GM12878 (cell line): ENCODE data around the gene LIN7A. TPM values are rescaled to one million over a fixed set of nuclear protein-coding genes. Genes with fewer than 3 reads are reported as not detected.

ENCODE experiments used
- ATAC-seq: fragments of 200-7000 bp; cut with Tn5 transposase; 3 replicates; pipeline ENCODE4 v1.9.1; 2020; ENCODE audit warnings: mild to moderate bottlenecking, moderate library complexity
- BruUV-seq: library from RNA; stranded (reverse); fragments of 400-500 nt; replicated peaks from 2 replicates; lab custom pipeline; 2021; lab: Mats Ljungman, UMichigan
- CTCF ChIA-PET: fragments of 300-600 bp; sonication (Branson Sonifier 250); formaldehyde crosslinking; extraction: SDS; loops from one replicate; lab custom pipeline; 2021; ENCODE audit warnings: inconsistent platforms; lab: Yijun Ruan, JAX
- POLR2A ChIA-PET: fragments of 350-600 bp; formaldehyde crosslinking; extraction: SDS; loops from one replicate; lab custom pipeline; 2021; ENCODE audit warnings: inconsistent platforms; lab: Charles Lee
- RAD21 ChIA-PET: fragments of 300-600 bp; sonication (Branson Sonifier 250); formaldehyde crosslinking; loops from one replicate; lab custom pipeline; 2023; ENCODE audit warnings: antibody characterized with exemption; ENCODE audit not compliant: unreplicated experiment; lab: Charles Lee
- SMC1A ChIA-PET: fragments of 300-600 bp; sonication (Branson Sonifier 250); formaldehyde crosslinking; loops from one replicate; lab custom pipeline; 2023; ENCODE audit not compliant: unreplicated experiment, uncharacterized antibody; lab: Charles Lee
- DNase-seq: peaks from one replicate; pipeline ENCODE4 v3.0.0-alpha.2; 2011; ENCODE audit warnings: low read depth, low spot score
- FAIRE-seq: peaks from 3 replicates; lab custom pipeline; 2011; peaks lifted over from hg19 to GRCh38; lab: Jason Lieb, UNC
- H2AFZ ChIP-seq: 2 replicates; pipeline ENCODE4 v1.6.0; 2011; ENCODE audit warnings: low read depth, low read length, control low read depth; ENCODE audit not compliant: control insufficient read depth
- H3K27ac ChIP-seq: 2 replicates; pipeline ENCODE4 v1.5.1; 2011; ENCODE audit warnings: control low read depth; ENCODE audit not compliant: control insufficient read depth, insufficient read depth
- H3K27me3 ChIP-seq, 2 experiments: replicated peaks in 1 of 2; 2 replicates each; pipeline versions ENCODE4 v1.6.0 to v1.6.1; 2011; ENCODE audit warnings: low read length in 1 of 2; ENCODE audit not compliant: control insufficient read depth in 2 of 2, insufficient read depth in 2 of 2
- H3K36me3 ChIP-seq, 2 experiments: 2 replicates each; pipeline ENCODE4 v1.5.1; 2011; ENCODE audit warnings: low read length in 1 of 2; ENCODE audit not compliant: control insufficient read depth in 2 of 2, insufficient read depth in 2 of 2
- H3K4me1 ChIP-seq: 2 replicates; pipeline ENCODE4 v1.6.1; 2011; ENCODE audit warnings: mild to moderate bottlenecking, low read length, moderate library complexity, mixed read lengths; ENCODE audit not compliant: control insufficient read depth, insufficient read depth
- H3K4me2 ChIP-seq: 2 replicates; pipeline ENCODE4 v1.6.0; 2011; ENCODE audit warnings: control low read depth; ENCODE audit not compliant: control insufficient read depth, insufficient read depth
- H3K4me3 ChIP-seq: fragments of 200-600 bp; sonication (generic); 2 replicates; pipeline ENCODE4 v1.5.1; 2016
- H3K79me2 ChIP-seq: 2 replicates; pipeline ENCODE4 v1.6.0; 2011; ENCODE audit warnings: low read length; ENCODE audit not compliant: control insufficient read depth, insufficient read depth
- H3K9ac ChIP-seq: 2 replicates; pipeline ENCODE4 v1.8.0; 2011; ENCODE audit warnings: low read length, control low read depth, mixed read lengths; ENCODE audit not compliant: control insufficient read depth, insufficient read depth
- H3K9me3 ChIP-seq: replicated peaks from 3 replicates; pipeline ENCODE4 v1.5.1; 2011; ENCODE audit warnings: mild to moderate bottlenecking, low read length; ENCODE audit not compliant: control insufficient read depth, insufficient read depth
- H4K20me1 ChIP-seq: 2 replicates; pipeline ENCODE4 v1.6.0; 2011; ENCODE audit not compliant: control insufficient read depth, insufficient read depth
- CHD2 ChIP-seq: IDR thresholded peaks from 2 replicates; pipeline ENCODE4 v1.6.1; 2011; ENCODE audit warnings: low read depth, low read length, improper control_type of control experiment, borderline replicate concordance
- EGR1 ChIP-seq, 2 experiments: IDR thresholded peaks; 1 replicate in 1 of 2; 2 replicates in 1 of 2; pipeline ENCODE4 v1.6.1; 2011 to 2012; ENCODE audit warnings: low read depth in 2 of 2, low read length in 2 of 2, borderline replicate concordance in 1 of 2, mild to moderate bottlenecking in 1 of 2, moderate library complexity in 1 of 2
- IRF4 ChIP-seq: IDR thresholded peaks from 2 replicates; pipeline ENCODE4 v1.6.1; 2011; ENCODE audit warnings: low read depth, low read length
- KAT2A ChIP-seq: conservative IDR thresholded peaks from 2 replicates; pipeline ENCODE4 v1.6.1; 2011; ENCODE audit warnings: low read depth, low read length; ENCODE audit not compliant: control insufficient read depth
- TARDBP ChIP-seq: IDR thresholded peaks from 2 replicates; pipeline ENCODE4 v1.6.1; 2016; ENCODE audit warnings: borderline replicate concordance
- WRNIP1 ChIP-seq: IDR thresholded peaks from 2 replicates; pipeline ENCODE4 v1.6.1; 2011; ENCODE audit warnings: low read depth, low read length, improper control_type of control experiment, borderline replicate concordance
- ZNF207 ChIP-seq: fragments of 450-650 bp; IDR thresholded peaks from 2 replicates; pipeline ENCODE4 v1.6.1; 2014; ENCODE audit warnings: antibody characterized with exemption, mild to moderate bottlenecking, borderline replicate concordance
- ZNF217 ChIP-seq: fragments of 450-650 bp; IDR thresholded peaks from 2 replicates; pipeline ENCODE4 v1.6.1; 2017; ENCODE audit warnings: antibody characterized with exemption, mild to moderate bottlenecking
- ZNF24 ChIP-seq: fragments of 450-650 bp; IDR thresholded peaks from 2 replicates; pipeline ENCODE4 v1.6.1; 2017; ENCODE audit warnings: antibody characterized with exemption, mild to moderate bottlenecking
- ZNF622 ChIP-seq: fragments of 450-650 bp; IDR thresholded peaks from 2 replicates; pipeline ENCODE4 v1.6.1; 2017; ENCODE audit warnings: mild to moderate bottlenecking, inconsistent platforms
- WGBS: methylation state at CpG from one replicate; pipeline ENCODE4 v1.1.6; 2016; ENCODE audit warnings: low lambda C conversion rate; ENCODE audit not compliant: insufficient replicate concordance, insufficient coverage; ENCODE audit errors: missing lambda C conversion rate; 5-methylcytosine and 5-hydroxymethylcytosine counted together
- in situ Hi-C: fragments of 300-500 bp; cut with MboI; formaldehyde crosslinking; loops from 9 replicates; pipeline ENCODE4 v1.14.3; 2018; ENCODE audit warnings: mixed read lengths
- intact Hi-C: fragments of 100-400 bp; cut with micrococcal nuclease; formaldehyde crosslinking; loops from one replicate; pipeline ENCODE4 v1.14.2; 2022; ENCODE audit not compliant: unreplicated experiment
- polyA plus RNA-seq, 11 experiments: library from polyadenylated mRNA; depleted of rRNA in 4 of 11; unstranded in 6 of 11; stranded (reverse) in 5 of 11; fragments of >200 nt; fragmentation: Nextera tagmentation in 4 of 11; fragmentation: Illumina TruSeq in 1 of 11; extraction: Ambion mirVana in 4 of 11; extraction: Trizol in 1 of 11; gene quantifications; 1 replicate in 1 of 11; 2 replicates in 10 of 11; pipeline versions ENCODE4 v1.2.1 to v1.2.3, GENCODE V29; 2011 to 2016; ENCODE audit warnings: inconsistent platforms in 2 of 11, missing spikeins in 2 of 11, low read depth in 1 of 11
- total RNA-seq, 4 experiments: library from RNA; depleted of rRNA in 3 of 4; stranded (reverse); fragments of >200 nt in 3 of 4; fragmentation: Illumina TruSeq in 1 of 4; extraction: Trizol in 1 of 4; gene quantifications; 2 replicates each; pipeline versions ENCODE4 v1.2.1 to v1.2.3, GENCODE V29; 2013 to 2021
- TF ChIP-seq, protein P1 (sequence below): fragments of 450-650 bp; IDR thresholded peaks from 2 replicates; pipeline ENCODE4 v1.6.1; 2017; ENCODE audit warnings: mild to moderate bottlenecking, low read depth, inconsistent platforms; ENCODE audit not compliant: poor library complexity, severe bottlenecking
- TF ChIP-seq, protein P2 (sequence below): fragments of 450-650 bp; IDR thresholded peaks from 2 replicates; pipeline ENCODE4 v1.6.1; 2018; ENCODE audit warnings: borderline replicate concordance, mild to moderate bottlenecking; ENCODE audit not compliant: partially characterized antibody
- TF ChIP-seq, protein P3 (sequence below): fragments of 450-650 bp; formaldehyde crosslinking; IDR thresholded peaks from 2 replicates; pipeline ENCODE4 v1.4.0; 2020; ENCODE audit warnings: mild to moderate bottlenecking, moderate library complexity
- TF ChIP-seq, protein P4 (sequence below): fragments of 150-350 bp; IDR thresholded peaks from 2 replicates; pipeline ENCODE4 v1.6.1; 2014; ENCODE audit warnings: mild to moderate bottlenecking, low read depth, low read length

The LIN7A gene
- total and polyA plus RNA-seq, 10 of the 15 experiments (the other 5 are each of a cell fraction or from before 2014, with no cell fraction given): 0.04 to 0.93 (median 0.35) TPM; not detected in 1

DNA sequence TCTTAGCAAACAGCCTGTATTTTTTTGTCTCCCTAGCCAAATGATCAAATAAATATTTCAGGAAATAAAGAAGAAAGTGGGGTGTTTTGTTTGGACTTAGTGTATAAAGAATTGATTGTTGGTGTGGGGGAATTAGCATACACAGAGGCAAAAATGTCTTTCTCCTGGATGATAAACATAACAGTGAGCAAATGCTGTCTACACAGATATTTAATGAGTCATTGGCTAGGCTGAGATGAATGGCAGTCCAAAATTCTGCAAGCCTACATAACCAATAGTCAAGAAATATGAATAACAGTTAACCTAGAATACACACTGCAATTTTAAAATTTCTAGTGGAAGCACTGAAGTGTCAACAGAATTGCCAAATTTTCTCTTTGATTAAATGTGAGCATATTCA lies 185.3 kb downstream of the LIN7A start (continued):
- no peak for TF ChIP-seq CHD2
- TF ChIP-seq, protein P1, sequence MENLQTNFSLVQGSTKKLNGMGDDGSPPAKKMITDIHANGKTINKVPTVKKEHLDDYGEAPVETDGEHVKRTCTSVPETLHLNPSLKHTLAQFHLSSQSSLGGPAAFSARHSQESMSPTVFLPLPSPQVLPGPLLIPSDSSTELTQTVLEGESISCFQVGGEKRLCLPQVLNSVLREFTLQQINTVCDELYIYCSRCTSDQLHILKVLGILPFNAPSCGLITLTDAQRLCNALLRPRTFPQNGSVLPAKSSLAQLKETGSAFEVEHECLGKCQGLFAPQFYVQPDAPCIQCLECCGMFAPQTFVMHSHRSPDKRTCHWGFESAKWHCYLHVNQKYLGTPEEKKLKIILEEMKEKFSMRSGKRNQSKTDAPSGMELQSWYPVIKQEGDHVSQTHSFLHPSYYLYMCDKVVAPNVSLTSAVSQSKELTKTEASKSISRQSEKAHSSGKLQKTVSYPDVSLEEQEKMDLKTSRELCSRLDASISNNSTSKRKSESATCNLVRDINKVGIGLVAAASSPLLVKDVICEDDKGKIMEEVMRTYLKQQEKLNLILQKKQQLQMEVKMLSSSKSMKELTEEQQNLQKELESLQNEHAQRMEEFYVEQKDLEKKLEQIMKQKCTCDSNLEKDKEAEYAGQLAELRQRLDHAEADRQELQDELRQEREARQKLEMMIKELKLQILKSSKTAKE: no peak
- no peak for TF ChIP-seq TARDBP
- TF ChIP-seq KAT2A: no peak
- TF ChIP-seq, all 136 proteins: peak for 0

DNA sequence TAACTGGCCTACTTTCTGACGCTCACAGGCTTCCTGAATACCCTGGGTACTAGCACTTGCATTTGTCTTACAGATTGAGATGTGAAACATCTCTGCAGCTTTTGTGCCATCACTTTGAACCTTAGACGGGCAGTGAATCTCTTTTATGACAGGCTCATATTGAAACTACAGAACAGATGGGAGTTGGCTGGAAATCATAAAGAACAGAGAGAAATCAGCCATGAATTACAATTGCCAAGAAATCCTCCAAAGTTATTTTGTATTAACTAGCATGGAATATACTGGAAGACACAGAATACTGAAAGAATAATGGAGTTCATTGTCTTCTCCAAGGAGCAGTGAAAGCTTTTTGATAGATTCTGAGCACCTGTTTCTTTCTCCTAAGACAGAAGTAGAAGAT lies 188.3 kb downstream of the LIN7A start:
- Histone ChIP-seq H3K4me3 (no peak overlapping the region), H2AFZ (no peak overlapping the region), H3K9ac (no peak overlapping the region), H3K27me3 (no peaks in the 10 kb centered on the region), H3K4me1 (no peaks in the 10 kb centered on the region), H3K9me3 (no peaks in the 10 kb centered on the region), H4K20me1 (no peaks in the 10 kb centered on the region), H3K4me2 (no peak overlapping the region), H3K79me2 (no peaks in the 10 kb centered on the region), H3K27ac (no peak overlapping the region), H3K36me3 (no peaks in the 10 kb centered on the region)
- POLR2A ChIA-PET: no interaction called here
- SMC1A ChIA-PET: no interaction called here
- CTCF ChIA-PET: no interaction called here
- FAIRE-seq: no peak
- DNase-seq: no peak
- WGBS: 30% methylated on average over 2 of the region's 2 CpGs
- intact Hi-C loops (no loop called here), in situ Hi-C loops (no loop called here)
- RAD21 ChIA-PET: no interaction called here
- no peak for ATAC-seq
- no TSS peak for BruUV-seq
- no peak for TF ChIP-seq ZNF207
- TF ChIP-seq IRF4: no peak
- no peak for TF ChIP-seq WRNIP1
- TF ChIP-seq, protein P2, sequence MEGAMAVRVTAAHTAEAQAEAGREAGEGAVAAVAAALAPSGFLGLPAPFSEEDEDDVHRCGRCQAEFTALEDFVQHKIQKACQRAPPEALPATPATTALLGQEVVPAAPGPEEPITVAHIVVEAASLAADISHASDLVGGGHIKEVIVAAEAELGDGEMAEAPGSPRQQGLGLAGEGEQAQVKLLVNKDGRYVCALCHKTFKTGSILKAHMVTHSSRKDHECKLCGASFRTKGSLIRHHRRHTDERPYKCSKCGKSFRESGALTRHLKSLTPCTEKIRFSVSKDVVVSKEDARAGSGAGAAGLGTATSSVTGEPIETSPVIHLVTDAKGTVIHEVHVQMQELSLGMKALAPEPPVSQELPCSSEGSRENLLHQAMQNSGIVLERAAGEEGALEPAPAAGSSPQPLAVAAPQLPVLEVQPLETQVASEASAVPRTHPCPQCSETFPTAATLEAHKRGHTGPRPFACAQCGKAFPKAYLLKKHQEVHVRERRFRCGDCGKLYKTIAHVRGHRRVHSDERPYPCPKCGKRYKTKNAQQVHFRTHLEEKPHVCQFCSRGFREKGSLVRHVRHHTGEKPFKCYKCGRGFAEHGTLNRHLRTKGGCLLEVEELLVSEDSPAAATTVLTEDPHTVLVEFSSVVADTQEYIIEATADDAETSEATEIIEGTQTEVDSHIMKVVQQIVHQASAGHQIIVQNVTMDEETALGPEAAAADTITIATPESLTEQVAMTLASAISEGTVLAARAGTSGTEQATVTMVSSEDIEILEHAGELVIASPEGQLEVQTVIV: no peak
- TF ChIP-seq, protein P3, sequence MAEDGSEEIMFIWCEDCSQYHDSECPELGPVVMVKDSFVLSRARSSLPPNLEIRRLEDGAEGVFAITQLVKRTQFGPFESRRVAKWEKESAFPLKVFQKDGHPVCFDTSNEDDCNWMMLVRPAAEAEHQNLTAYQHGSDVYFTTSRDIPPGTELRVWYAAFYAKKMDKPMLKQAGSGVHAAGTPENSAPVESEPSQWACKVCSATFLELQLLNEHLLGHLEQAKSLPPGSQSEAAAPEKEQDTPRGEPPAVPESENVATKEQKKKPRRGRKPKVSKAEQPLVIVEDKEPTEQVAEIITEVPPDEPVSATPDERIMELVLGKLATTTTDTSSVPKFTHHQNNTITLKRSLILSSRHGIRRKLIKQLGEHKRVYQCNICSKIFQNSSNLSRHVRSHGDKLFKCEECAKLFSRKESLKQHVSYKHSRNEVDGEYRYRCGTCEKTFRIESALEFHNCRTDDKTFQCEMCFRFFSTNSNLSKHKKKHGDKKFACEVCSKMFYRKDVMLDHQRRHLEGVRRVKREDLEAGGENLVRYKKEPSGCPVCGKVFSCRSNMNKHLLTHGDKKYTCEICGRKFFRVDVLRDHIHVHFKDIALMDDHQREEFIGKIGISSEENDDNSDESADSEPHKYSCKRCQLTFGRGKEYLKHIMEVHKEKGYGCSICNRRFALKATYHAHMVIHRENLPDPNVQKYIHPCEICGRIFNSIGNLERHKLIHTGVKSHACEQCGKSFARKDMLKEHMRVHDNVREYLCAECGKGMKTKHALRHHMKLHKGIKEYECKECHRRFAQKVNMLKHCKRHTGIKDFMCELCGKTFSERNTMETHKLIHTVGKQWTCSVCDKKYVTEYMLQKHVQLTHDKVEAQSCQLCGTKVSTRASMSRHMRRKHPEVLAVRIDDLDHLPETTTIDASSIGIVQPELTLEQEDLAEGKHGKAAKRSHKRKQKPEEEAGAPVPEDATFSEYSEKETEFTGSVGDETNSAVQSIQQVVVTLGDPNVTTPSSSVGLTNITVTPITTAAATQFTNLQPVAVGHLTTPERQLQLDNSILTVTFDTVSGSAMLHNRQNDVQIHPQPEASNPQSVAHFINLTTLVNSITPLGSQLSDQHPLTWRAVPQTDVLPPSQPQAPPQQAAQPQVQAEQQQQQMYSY (CRISPR knock-in tag): no peak
- TF ChIP-seq ZNF217: no peak
- TF ChIP-seq ZNF24: no peak
- TF ChIP-seq EGR1 (IDR thresholded peaks at IDR 0.05; ENCODE audit: borderline replicate concordance in 1 of 2, low read depth in 2 of 2, low read length in 2 of 2): no peak
- no peak for TF ChIP-seq ZNF622
- no peak for TF ChIP-seq CHD2
- TF ChIP-seq, protein P4, sequence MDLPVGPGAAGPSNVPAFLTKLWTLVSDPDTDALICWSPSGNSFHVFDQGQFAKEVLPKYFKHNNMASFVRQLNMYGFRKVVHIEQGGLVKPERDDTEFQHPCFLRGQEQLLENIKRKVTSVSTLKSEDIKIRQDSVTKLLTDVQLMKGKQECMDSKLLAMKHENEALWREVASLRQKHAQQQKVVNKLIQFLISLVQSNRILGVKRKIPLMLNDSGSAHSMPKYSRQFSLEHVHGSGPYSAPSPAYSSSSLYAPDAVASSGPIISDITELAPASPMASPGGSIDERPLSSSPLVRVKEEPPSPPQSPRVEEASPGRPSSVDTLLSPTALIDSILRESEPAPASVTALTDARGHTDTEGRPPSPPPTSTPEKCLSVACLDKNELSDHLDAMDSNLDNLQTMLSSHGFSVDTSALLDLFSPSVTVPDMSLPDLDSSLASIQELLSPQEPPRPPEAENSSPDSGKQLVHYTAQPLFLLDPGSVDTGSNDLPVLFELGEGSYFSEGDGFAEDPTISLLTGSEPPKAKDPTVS: no peak
